ENCODE measurements around the gene COX14.
"Not testable (repeated sequence)": the region's sequence is repeated elsewhere in the genome, so short reads cannot be mapped to it uniquely, and the experiment has no call there.

Gene COX14

GRCh38 chr12:50107416-50108268 is 4.4 kb upstream of the COX14 start:
- no peak for DNase-seq (ENCODE audit: low spot score)

DNA sequence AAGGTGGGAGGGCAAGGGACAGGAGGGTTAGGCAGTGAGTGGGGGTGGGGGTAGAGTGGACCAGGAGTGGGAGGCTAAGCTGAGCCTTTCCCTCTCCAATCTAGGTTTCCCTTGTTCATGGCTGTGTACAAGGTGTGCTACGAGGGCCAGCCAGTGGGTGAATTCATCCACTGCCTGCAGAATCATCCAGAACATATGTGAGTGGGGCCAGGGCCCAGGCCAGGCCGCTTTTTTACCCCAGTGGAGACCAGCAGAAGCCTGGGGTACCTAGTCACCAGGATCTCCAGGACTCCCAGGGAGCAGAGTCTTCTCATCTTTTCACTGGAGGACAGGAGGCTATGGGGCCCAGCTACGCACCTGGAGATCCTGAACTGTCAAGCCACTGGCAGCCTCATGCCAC is 2.7 kb upstream of the COX14 start:
- no peak for DNase-seq (ENCODE audit: low spot score)

DNA sequence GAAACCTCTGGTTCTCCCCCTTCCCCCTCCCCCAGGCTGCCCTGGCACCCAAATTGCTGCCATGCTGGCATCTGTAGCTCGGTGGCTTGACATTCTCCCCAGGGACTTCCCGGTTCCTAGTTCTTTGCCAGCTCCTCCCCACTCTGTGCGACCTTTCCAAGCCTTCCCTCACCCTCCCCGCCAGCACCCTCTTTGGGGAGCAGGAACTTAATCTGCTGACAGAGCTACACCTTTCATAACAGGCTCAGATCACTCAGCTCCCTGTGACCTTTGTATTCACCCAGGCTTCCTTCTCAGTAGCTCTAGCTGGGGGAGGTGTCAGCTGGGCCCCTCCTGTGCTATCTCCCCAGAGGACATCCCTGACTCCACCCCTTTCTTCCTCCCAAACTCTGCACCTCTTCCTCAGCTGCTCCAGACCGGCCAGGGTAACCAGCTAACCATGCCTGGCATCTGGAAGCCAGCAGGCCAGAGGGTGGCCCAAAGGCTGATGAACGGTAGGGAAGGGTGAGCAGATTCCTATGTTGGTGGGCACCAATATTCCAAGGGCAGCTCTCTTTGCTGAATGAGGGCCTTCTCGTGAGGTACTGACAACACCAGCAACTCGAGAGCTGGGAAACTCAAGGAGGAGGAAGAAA is 1.8 kb upstream of the COX14 start:
- DNase-seq (ENCODE audit: low spot score): peak; percentile 43

- no peak for DNase-seq (ENCODE audit: low spot score)
Observed at GRCh38 chr12:50110762-50111351, 1.2 kb upstream of the COX14 start.

GRCh38 chr12:50111395-50111692 is 692 bp upstream of the COX14 start:
- no peak for DNase-seq (ENCODE audit: low spot score)

DNA sequence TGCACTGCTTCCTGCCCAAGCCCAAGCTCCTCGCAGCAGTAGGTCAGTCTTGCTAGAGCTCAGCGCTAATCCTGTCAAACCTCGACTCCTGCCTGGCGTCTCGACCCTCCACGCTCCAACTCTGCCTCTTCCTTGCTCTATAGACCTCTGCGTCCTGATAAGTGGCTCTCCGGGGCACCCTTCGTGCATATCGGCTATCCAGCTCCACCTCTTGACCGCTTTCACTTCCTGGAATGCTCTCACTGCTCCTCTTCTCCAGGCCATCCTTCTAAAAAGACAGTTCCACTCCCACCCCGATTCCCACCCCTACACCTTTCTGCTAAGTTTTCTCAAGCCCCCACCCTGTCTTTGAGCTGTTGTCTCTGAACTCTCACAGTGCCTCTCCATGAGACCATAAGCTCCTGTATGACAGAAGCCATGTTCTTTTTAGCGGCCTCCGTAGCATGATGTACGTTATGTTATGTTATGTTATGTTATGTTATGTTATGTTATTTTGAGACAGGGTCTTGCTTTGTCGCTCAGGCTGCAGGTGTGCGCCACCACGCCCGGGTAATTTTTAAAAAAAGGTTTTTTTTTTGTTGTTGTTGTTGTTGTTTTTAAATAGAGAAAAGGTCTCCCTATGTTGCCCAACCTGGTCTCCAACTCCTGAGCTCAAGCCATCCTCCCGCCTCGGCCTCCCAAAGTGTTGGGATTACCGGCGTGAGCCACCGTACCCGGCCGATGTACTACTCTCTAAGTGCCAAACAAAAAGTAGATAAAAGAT is 601 bp downstream of the COX14 start:
- peak; percentile 44 for DNase-seq (ENCODE audit: low spot score)

- no peak for DNase-seq (ENCODE audit: low spot score)
Observed at GRCh38 chr12:50117057-50117622, 5.1 kb downstream of the COX14 start.

DNA sequence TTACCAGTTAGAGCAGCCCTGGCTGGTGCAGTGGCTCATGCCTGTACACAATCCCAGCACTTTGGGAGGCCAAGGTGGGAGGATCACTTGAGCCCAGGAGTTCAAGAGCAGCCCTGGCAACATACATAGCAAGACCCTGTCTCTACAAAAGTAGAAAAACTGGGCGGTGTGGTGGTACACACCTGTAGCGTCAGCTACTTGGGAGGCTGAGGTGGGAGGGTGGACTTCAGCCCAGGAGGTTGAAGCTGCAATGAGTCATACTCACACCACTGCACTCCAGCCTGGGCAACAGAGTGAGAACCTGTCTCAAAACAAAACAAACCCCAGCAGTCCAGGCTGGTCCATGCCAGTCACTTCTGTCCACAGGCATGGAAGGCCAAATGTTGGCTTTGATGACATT is 7.4 kb downstream of the COX14 start:
- DNase-seq (ENCODE audit: low spot score): no peak

DNA sequence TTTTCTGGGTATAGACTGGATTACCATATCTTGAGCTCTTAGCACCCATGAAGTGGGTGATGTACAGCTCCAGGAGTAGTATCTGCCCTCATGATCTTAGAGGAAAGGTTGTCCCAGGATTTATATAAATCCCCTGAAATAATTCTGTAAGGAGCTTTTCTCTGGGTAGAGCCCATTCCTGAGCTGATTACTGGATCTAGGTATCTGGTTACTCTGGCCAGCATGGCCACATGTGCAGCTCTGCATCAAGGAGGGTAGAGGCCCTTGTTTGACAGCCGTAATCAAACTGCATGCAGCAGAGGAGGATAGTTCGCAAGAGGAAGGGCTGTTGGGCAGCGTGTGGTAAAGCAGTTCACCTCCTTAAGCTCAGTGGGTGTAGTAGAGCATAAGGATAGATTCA is 8.5 kb downstream of the COX14 start:
- DNase-seq (ENCODE audit: low spot score): no peak

DNA sequence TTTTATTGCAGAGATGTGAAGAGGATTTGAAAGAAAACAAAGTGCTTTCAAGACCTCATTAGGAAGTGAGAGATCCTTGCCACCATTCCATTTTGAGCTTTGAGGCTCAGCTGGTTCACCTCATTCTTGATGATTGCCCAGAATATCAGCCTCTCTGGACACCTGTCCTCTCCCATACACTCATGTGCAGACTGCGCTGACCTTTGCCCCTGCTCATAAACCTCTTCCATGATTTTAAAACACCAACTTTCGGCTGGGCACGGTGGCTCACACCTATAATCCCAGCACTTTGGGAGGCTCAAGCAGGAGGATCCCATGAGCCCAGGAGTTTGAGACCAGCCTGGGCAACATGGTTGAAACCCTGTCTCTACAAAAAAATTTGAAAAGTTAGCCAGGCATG is 8.9 kb downstream of the COX14 start:
- no peak for DNase-seq (ENCODE audit: low spot score)

DNA sequence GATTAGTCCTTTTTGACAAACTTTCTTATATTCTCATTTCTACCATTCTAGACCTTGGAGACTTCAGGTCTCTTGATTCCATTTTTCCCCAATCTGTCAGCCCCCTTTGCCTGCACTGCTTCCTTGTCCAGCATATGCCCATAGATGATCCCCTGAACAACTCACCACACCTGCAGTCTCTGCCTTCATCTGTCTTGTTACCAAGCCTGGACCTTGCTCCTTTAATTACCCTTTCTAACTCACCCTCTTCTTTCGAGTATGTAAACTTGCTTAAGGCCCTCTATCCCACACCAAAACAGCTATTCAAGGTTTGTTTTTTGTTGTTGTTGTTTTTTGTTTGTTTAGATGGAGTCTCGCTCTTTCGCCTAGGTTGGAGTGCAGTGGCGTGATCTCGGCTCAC is 9.6 kb downstream of the COX14 start:
- no peak for DNase-seq (ENCODE audit: low spot score)

GRCh38 chr12:50123203-50123602 is 11.2 kb downstream of the COX14 start:
- no peak for DNase-seq (ENCODE audit: low spot score)

DNA sequence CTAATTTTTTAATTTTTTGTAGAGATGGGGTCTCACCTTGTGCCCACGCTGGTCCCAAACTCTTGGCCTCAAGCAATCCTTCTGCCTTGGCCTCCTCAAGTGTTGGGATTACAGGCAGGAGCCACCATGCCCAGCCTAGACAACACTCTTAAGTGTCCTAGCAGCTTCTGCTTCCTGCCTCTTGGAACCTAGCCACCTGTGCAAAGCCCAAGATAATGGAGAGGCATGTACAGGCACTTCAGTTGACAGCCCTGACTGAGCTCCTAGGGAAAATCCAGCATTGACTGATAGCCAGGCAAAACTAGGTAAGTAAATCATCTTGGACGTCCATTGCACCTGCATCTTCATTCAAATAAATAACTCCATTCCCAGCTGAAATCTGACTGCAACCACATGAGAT is 15.5 kb downstream of the COX14 start:
- DNase-seq (ENCODE audit: low spot score): no peak

DNA sequence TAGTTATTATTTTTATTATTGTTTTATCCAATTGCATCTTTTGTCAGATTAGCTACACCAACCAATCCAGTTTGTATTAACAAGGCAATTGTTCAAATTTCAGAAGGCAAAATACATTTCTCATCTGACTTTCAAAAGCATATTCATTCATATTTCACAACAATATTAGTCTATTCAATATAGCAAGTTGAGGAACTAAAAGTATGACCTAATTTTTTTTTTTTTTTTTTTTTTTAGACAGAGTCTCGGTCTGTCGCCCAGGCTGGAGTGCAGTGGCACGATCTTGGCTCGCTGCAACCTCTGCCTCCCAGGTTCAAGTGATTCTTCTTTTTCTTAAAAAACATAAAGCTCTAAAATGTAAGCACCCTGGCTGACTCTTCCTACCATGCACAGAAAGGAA is 17.3 kb downstream of the COX14 start:
- no peak for DNase-seq (ENCODE audit: low spot score)

- peak; percentile 72 for DNase-seq (ENCODE audit: low spot score)
Observed at GRCh38 chr12:50132505-50133135, 20.6 kb downstream of the COX14 start.

GRCh38 chr12:50142993-50143392 is 31.0 kb downstream of the COX14 start:
- DNase-seq (ENCODE audit: low spot score): no peak

GRCh38 chr12:50145439-50145838 is 33.4 kb downstream of the COX14 start:
- no peak for DNase-seq (ENCODE audit: low spot score)

DNA sequence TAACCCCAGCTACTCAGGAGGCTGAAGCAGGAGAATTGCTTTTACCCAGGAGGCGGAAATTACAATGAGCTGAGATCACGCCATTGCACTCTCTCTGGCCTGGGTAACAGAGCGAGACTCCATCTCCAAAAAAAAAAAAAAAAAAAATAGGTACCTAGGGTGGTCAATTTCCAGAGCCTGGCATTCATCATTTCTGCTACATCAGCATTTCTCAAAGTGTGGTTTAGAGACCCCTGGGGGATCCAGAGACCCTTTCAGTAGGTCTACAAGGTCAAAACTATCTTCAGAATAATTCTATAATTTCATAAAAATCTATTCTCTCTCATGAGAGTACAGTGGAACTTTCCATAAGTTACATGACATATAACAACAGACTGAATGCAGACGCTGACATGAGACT is 35.2 kb downstream of the COX14 start:
- DNase-seq (ENCODE audit: low spot score): no peak

DNA sequence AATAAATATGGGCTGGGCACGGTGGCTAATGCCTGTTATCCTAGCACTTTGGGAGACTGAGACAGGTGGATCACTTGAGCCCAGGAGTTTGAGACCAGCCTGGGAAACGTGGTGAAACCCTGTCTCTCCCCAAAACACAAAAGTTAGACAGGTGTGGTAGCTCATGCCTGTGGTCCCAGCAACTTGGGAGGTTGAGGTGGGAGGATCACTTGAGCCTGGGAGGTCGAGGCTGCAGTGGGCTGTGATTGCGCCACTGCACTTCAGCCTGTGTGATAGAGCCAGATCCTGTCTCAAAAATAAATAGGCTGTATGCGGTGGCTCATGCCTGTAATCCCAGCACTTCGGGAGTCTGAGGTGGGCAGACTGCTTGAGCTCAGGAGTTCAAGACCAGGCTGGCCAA is 36.0 kb downstream of the COX14 start:
- DNase-seq (ENCODE audit: low spot score): not testable (repeated sequence)

- DNase-seq (ENCODE audit: low spot score): no peak
Observed at GRCh38 chr12:50149311-50149710, 37.3 kb downstream of the COX14 start.

- no peak for DNase-seq (ENCODE audit: low spot score)
Observed at GRCh38 chr12:50151047-50151687, 39.1 kb downstream of the COX14 start.

All from hematopoietic multipotent progenitor cell treated with erythropoietin and hydrocortisone succinate and interleukin-3 and kit ligand, for 15 days (in vitro differentiated cells).